Measurements from ENCODE around the gene YBX3. TPM values are rescaled to one million over a fixed set of nuclear protein-coding genes. Genes with fewer than 3 reads are reported as not detected.

YBX3 gene
- total and polyA plus RNA-seq, 8 donors: 158 to 585 (median 293) TPM

GRCh38 chr12:10719482-10719881 lies 3.6 kb downstream of the YBX3 start:
- intact Hi-C loops (cut with DNase I; ENCODE audit: low total_unique reads): no loop called here
- Histone ChIP-seq H3K4me1 (peaks cover 52 to 80% (median 66%) of the 10 kb centered on the region in 4 donors), H3K27me3 (no peaks in the 10 kb centered on the region), H3K9me3 (no peaks in the 10 kb centered on the region), H3K4me3 (peak overlapping the region in 2 of 4 donors; percentile 82 to 94), H3K27ac (peak overlapping the region in 4 of 5 donors; percentile 38 to 99 (median 98)), H3K36me3 (peaks cover 9 to 18% (median 16%) of the 10 kb centered on the region in 4 donors)
- DNase-seq: no peak
- no peak for TF ChIP-seq EP300 (IDR thresholded peaks at IDR 0.05)
- no peak for TF ChIP-seq CTCF (IDR thresholded peaks at IDR 0.05)
- TF ChIP-seq POLR2A (IDR thresholded peaks at IDR 0.05): no peak
- TF ChIP-seq POLR2AphosphoS5 (IDR thresholded peaks at IDR 0.05): no peak
- 46 to 58% (median 53%) methylated on average over 4 of the region's 4 CpGs for WGBS, 5 donors

GRCh38 chr12:10718279-10718821 lies 4.8 kb downstream of the YBX3 start:
- H3K36me3 ChIP-seq: peaks cover 20 to 29% (median 27%) of the 10 kb centered on the region in 4 donors
- H3K27ac ChIP-seq: peak overlapping the region; percentile 38 to 99 (median 98)
- no peaks in the 10 kb centered on the region for H3K9me3 ChIP-seq
- TF ChIP-seq CTCF (IDR thresholded peaks at IDR 0.05) (no peak), EP300 (IDR thresholded peaks at IDR 0.05) (no peak), POLR2AphosphoS5 (IDR thresholded peaks at IDR 0.05) (peak in 2 of 3 donors; percentile 2 to 12)
- DNase-seq: peak in 1 of 2 donors; percentile 57
- no peaks in the 10 kb centered on the region for H3K27me3 ChIP-seq
- 43 to 65% (median 62%) methylated on average over 4 of the region's 4 CpGs for WGBS, 5 donors
- intact Hi-C loops (cut with DNase I; ENCODE audit: low total_unique reads): no loop called here
- peaks cover 52 to 69% (median 58%) of the 10 kb centered on the region in 4 donors for H3K4me1 ChIP-seq
- H3K4me3 ChIP-seq: peak overlapping the region in 2 of 4 donors; percentile 82 to 94

GRCh38 chr12:10717410-10717809 lies 5.7 kb downstream of the YBX3 start:
- Histone ChIP-seq H3K9me3 (no peaks in the 10 kb centered on the region), H3K36me3 (peaks cover 29 to 38% (median 36%) of the 10 kb centered on the region in 4 donors), H3K4me1 (peaks cover 52 to 68% (median 58%) of the 10 kb centered on the region in 4 donors), H3K4me3 (peak overlapping the region in 2 of 4 donors; percentile 82 to 94), H3K27ac (peak overlapping the region in 4 of 5 donors; percentile 68 to 99 (median 98)), H3K27me3 (no peaks in the 10 kb centered on the region)
- no peak for DNase-seq
- intact Hi-C loops (cut with DNase I; ENCODE audit: low total_unique reads): no loop called here
- TF ChIP-seq POLR2AphosphoS5 (IDR thresholded peaks at IDR 0.05): no peak
- no peak for TF ChIP-seq CTCF (IDR thresholded peaks at IDR 0.05)
- TF ChIP-seq EP300 (IDR thresholded peaks at IDR 0.05): no peak
- TF ChIP-seq POLR2A (IDR thresholded peaks at IDR 0.05): no peak
- 24 to 41% (median 37%) methylated on average over 2 of the region's 2 CpGs for WGBS, 5 donors

- WGBS, 5 donors: 8 to 50% (median 26%) methylated on average over 6 of the region's 6 CpGs
- peaks cover 35 to 44% (median 42%) of the 10 kb centered on the region in 4 donors for H3K36me3 ChIP-seq
- no peaks in the 10 kb centered on the region for H3K9me3 ChIP-seq
- peak; percentile 73 to 88 for DNase-seq
- intact Hi-C loops (cut with DNase I; ENCODE audit: low total_unique reads): no loop called here
- TF ChIP-seq CTCF (IDR thresholded peaks at IDR 0.05) (no peak), POLR2AphosphoS5 (IDR thresholded peaks at IDR 0.05) (peak; percentile 39 to 91 (median 64)), EP300 (IDR thresholded peaks at IDR 0.05) (no peak), POLR2A (IDR thresholded peaks at IDR 0.05) (no peak)
- no peaks in the 10 kb centered on the region for H3K27me3 ChIP-seq
- peaks cover 52 to 68% (median 58%) of the 10 kb centered on the region in 4 donors for H3K4me1 ChIP-seq
- peak overlapping the region in 2 of 4 donors; percentile 82 to 94 for H3K4me3 ChIP-seq
- peak overlapping the region; percentile 52 to 99 (median 98) for H3K27ac ChIP-seq
These were observed 6.3 kb downstream of the YBX3 start for GRCh38 chr12:10716704-10717315.
